Epidermal melanocyte (primary cell): Measurements from ENCODE around the gene RPRD2.
"Not testable (repeated sequence)": the region's sequence is repeated elsewhere in the genome, so short reads cannot be mapped to it uniquely, and the experiment has no call there.

Source experiments
- DNase-seq: peaks from one replicate; pipeline ENCODE4 v3.0.0; 2011; ENCODE audit warnings: low spot score; ENCODE audit not compliant: insufficient read length

The RPRD2 gene

DNA sequence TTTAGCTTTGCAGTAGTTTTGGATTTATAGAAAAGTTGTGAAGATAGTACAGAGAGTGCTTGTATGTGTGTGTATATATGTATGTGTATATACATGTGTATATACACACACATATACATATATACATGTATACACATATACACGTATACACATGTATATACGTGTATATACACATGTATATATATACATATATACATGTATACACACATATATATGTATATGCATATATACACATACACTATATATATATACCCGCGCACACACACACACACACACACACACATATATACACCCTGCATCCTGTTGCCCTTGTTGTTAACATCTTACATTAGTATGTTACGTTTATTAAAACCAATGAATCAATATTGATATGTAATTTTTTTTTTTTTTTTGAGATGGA, 24.3 kb downstream of the RPRD2 start:
- no peak for DNase-seq

GRCh38 chr1:150389650-150390049, 25.7 kb downstream of the RPRD2 start:
- DNase-seq: no peak

DNA sequence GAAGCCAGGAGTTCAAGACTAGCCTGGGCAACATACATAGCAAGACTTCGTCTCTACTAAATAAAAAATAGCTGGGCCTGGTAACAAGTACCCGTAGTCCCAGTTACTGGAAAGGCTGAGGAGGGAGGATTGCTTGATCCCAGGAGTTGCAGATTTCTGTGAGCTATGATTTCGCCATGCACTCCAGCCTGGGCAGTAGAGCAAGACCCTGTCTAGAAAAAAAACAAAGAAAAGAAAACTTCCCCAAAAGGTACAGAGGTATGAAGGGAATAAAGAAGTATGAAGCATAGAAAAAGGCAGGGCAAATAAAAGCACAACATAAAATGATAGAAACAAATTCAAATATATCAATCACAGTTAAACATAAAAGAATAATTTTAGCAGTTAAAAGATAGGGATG, 28.7 kb downstream of the RPRD2 start:
- DNase-seq: no peak

GRCh38 chr1:150395115-150395514, 31.2 kb downstream of the RPRD2 start:
- DNase-seq: not testable (repeated sequence)

DNA sequence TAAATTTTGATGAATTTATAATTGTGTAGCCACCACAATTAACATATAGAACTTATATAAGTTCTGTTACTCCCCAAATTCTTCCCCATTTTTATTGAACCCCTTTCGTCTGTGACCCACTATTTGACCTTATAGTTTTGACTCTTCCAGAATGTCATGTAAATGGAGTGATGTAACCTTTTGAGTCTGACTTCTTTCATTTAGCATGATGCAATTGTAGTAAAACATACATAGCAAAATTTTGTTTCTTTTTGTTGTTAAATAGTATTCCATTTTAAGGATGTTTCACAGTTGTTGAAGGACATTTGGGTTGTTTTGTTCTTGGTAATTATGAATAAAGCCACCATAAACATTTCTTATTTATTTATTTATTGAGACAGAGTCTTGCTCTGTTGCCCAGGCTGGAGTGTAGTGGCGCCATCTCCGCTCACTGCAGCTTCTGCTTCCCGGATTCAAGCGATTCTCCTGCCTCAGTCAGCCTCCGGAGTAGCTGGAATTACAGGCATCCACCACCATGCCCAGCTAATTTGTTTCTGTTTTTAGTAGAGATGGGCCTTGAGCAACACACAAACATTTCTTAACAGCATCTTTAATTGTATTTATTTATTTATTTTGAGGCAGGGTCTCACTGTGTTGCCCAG, 33.6 kb downstream of the RPRD2 start:
- no peak for DNase-seq

DNA sequence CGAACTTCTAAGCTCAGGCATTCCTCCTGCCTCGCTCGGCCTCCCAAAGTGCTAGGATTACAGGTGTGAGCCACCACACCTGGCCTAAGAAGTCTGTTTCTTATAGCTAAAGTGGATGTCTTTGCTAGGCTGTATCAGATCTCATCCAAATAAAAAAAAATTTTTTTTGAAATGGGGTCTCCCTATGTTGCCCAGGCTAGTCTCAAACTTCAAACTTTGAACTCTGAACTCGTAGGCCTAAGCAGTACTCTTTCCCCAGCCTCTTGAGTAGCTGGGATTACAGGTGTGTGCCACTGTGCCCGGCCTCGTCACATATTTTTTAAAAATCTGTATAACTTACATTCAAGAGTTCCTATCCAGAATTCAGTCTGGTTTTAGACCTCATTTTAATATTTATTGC, 40.5 kb downstream of the RPRD2 start:
- no peak for DNase-seq

DNA sequence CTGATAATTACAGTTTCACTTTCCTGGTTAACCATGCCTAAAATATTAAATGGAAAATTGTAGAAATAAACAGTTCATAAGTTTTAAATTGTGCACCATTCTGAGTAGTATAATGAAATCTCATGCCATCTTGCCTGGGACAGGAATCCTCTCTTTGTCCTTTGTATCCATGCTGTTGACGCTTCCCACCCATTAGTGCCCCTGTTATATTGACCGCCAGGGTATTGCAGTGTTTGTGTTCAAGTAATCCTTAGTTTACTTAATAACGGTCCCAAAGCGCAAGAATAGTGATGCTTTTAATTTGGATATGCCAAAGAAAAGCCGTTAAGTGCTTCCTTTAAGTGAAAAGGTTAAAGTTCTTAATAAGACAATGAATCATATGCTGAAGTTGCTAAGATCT, 41.7 kb downstream of the RPRD2 start:
- DNase-seq: no peak

DNA sequence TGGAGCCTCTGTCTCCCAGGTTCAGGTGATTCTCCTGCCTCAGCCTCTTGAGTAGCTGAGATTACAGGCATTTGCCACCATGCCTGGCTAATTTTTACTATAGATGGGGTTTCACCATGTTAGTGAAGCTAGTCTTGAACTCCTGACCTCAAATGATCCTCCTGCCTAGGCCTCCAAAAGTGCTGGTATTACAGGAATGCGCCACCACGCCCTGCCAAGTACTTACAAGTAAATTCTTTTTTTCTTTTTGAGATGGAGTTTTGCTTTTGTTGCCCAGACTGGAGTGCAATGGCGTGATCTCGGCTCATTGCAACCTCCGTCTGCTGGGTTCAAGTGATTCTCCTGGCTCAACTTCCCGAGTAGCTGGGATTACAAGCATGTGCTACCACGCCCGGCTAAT, 42.5 kb downstream of the RPRD2 start:
- DNase-seq: no peak

DNA sequence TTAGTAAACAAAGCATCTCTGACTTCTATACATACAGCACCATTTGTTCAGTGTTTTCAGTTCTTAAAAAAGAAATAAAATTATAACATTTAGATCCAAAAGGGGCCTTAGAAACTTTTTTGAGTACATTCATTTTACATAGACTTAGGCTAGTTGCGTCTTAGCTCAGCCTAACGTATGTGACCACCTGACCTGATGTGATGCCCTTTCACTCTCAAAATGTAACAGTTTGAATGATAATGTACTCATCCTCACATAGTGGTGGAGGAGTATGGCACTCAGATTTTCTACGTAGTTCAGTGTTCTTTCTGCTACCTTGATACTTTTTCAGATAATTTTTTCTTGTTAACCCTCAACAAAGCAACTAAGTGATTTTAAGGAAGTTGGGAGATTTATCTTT, 43.4 kb downstream of the RPRD2 start:
- no peak for DNase-seq

GRCh38 chr1:150408800-150409199, 44.9 kb downstream of the RPRD2 start:
- no peak for DNase-seq

DNA sequence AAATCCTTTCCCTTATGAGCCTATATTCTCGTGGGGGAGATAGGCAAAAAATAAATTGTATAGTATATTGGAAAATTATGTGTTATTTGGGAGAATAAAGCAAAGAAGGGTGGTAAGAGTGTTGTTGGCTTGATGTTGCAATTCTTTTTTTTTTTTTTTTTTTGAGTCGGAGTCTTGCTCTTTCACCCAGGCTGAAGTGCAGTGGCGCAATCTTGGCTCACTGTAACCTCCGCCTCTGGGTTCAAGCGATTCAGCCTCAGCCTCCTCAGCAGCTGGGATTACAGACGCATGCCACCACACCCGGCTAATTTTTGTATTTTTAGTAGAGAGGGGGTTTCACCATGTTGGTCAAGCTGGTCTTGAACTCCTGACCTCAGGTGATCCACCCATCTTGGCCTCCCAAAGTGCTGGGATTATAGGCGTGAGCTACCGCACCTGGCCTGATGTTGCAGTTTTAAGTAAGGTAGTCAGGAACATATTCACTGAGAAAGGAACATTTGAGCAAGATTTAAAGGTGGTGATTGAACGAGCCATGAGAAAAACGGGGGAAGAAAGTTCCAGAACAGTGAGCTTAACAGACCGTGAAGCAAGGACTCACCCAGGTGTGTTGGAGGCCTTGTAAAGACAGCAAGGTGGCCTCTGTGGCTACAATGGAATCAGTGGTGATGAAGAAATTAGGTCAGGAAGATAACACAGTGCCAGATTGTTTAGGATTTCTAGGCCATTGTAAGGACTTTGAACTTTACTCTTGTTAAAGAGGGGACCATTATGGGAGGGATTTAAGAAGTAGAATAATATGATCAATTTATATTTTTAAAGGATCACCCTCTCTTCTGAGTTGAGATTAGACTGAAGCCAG, 45.8 kb downstream of the RPRD2 start:
- DNase-seq: no peak

- no peak for DNase-seq
Measured at GRCh38 chr1:150410582-150411101, 46.7 kb downstream of the RPRD2 start.

DNA sequence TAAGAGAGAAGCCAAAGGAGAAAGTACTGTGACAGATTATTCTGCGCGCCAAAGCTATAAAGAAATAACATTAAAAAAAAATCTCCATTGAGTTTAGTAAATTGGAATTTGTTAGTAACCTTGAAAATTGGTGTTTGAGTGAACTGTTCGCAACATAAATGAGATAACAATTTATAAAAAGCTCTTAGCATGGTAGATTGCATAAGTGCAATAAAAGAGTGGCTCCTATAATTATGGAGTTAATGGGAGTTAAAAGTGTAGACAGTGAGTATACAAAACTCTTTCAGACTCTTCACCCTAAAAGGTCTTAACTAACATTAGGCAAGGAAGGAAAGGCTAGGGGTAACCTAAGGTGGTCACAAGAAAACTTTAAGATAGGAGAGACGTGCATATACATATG, 50.6 kb downstream of the RPRD2 start:
- no peak for DNase-seq

DNA sequence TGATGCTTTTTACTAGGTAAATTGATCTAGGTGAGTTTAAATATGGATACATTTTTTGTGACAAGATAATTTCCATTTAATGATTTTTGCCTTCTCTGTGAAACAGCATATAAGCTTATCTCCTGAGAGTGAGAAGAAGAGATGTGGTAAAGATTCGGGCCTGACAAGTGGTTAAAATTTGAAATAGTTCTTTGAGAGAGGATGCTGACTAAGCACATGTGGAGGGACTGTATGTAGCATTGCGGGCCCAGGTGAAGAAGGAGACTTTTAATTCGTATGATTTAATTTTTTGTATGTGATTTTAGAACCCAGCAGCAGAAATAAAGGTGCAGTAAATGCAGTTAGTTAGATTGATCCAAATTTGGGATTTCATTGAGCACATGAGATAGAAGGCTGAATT, 51.9 kb downstream of the RPRD2 start:
- no peak for DNase-seq

- no peak for DNase-seq
Measured at GRCh38 chr1:150420560-150421265, 56.8 kb downstream of the RPRD2 start.

GRCh38 chr1:150422541-150422940, 58.6 kb downstream of the RPRD2 start:
- no peak for DNase-seq

- no peak for DNase-seq
Measured at GRCh38 chr1:150429805-150430204, 65.9 kb downstream of the RPRD2 start.

GRCh38 chr1:150441121-150441520, 77.2 kb downstream of the RPRD2 start:
- DNase-seq: no peak

GRCh38 chr1:150444232-150444631, 80.3 kb downstream of the RPRD2 start:
- no peak for DNase-seq

GRCh38 chr1:150456146-150456647, 92.2 kb downstream of the RPRD2 start:
- DNase-seq: no peak

GRCh38 chr1:150464422-150464826, 100.5 kb downstream of the RPRD2 start:
- no peak for DNase-seq

GRCh38 chr1:150466964-150467363, 103.0 kb downstream of the RPRD2 start:
- no peak for DNase-seq
